Eye (tissue), 1 donor: ENCODE measurements around the gene ADGRG1.
"Not testable (repeated sequence)": the region's sequence is repeated elsewhere in the genome, so short reads cannot be mapped to it uniquely, and the experiment has no call there.

Source experiments
- DNase-seq: peaks from one replicate; pipeline ENCODE4 v3.0.0-alpha.2; 2015

The ADGRG1 gene

GRCh38 chr16:57704011-57704904 lies 75.8 kb downstream of the ADGRG1 start:
- DNase-seq: no peak

GRCh38 chr16:57704905-57705852 lies 76.7 kb downstream of the ADGRG1 start:
- no peak for DNase-seq

- DNase-seq: no peak
Measured at GRCh38 chr16:57706717-57707116, 78.3 kb downstream of the ADGRG1 start.

GRCh38 chr16:57707331-57707730 lies 78.9 kb downstream of the ADGRG1 start:
- no peak for DNase-seq

GRCh38 chr16:57708168-57708567 lies 79.7 kb downstream of the ADGRG1 start:
- DNase-seq: no peak

GRCh38 chr16:57709663-57710062 lies 81.2 kb downstream of the ADGRG1 start:
- DNase-seq: no peak

GRCh38 chr16:57711346-57711745 lies 82.9 kb downstream of the ADGRG1 start:
- no peak for DNase-seq

- DNase-seq: no peak
Measured at GRCh38 chr16:57711993-57712392, 83.6 kb downstream of the ADGRG1 start.

GRCh38 chr16:57712569-57712968 lies 84.1 kb downstream of the ADGRG1 start:
- DNase-seq: not testable (repeated sequence)

- DNase-seq: no peak
Measured at GRCh38 chr16:57713596-57713995, 85.2 kb downstream of the ADGRG1 start.

- no peak for DNase-seq
Measured at GRCh38 chr16:57714047-57714446, 85.6 kb downstream of the ADGRG1 start.
